ENCODE results near the gene ADGRL1.
A peak's percentile ranks its signal among the peaks of the same experiment; 100 is the strongest.
"Not testable (repeated sequence)": the region's sequence is repeated elsewhere in the genome, so short reads cannot be mapped to it uniquely, and the experiment has no call there.

The ADGRL1 gene

DNA sequence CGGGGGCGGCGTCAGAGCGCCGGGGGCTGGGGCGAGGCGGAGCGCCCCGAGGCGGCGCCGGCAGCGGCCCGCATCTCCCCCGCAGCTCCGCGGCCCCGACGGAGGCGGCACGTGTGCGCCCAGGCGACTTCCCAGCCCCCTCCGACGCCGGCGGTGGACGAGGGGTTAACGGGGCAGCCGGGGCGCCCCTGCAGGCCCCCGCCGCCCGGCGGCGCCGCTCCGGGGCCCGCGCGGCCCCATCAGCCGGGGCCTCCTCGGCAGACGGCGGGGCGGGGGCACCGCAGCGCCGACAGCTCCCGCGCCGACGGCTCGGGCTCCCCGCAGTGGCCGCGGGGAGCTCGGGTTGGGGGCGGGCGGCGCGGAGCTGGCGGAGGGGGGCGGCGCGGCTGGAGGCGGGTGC, 339 bp upstream of the ADGRL1 start:
- H3K9me3 ChIP-seq (ENCODE audit: insufficient read depth, low read length); H3K4me1 ChIP-seq (ENCODE audit: insufficient read depth, insufficient read length); DNase-seq (ENCODE audit: low read depth, low spot score); H3K36me3 ChIP-seq (ENCODE audit: insufficient read depth, insufficient read length, low read length): not testable (repeated sequence)
- Histone ChIP-seq H3K27me3 (ENCODE audit: insufficient read depth, insufficient read length) (peaks cover 13% of the 10 kb centered on the region), H3K4me3 (ENCODE audit: insufficient read length, low read depth) (peak overlapping the region; percentile 82), H3K9ac (ENCODE audit: insufficient read length, low read depth) (peak overlapping the region; percentile 79)

DNA sequence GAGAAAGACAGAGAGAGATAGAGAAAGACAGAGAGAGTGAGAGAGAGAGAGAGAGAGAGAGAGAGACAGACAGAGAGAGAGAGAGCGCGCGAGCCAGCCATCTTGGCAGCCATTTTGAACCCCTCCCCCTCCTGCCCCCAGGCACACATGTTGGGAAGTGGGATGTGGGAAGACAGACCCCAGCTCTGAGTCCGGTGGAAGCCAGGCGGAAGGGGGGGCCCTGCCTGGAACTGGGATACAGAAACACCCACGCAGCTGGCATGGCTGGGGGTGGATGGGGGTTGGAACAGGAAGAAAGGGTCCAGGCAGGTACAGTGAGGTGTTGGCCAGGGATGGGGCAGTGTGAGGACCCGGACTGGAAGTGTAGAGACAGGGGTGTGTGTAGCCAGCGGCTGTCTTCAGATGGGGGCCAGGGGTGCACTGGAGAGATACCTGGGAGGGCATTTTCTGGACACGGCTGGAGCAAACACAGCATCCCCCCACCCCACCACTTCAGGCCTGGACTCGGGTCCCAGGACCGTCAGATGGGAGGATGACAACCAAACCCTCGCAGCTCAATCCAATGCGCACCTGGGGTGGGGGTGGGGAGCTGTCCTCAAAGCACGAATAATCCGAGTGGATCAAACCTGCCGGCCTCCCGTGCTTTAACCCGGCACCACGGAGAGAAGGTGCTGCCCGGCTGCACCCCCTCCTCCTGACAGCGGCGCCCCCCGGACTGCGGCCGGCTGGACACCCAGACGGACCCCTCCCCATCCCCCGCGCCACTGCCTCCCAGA, 1.1 kb downstream of the ADGRL1 start:
- peak overlapping the region; percentile 79 for H3K9ac ChIP-seq (ENCODE audit: insufficient read length, low read depth)
- DNase-seq (ENCODE audit: low read depth, low spot score); H3K9me3 ChIP-seq (ENCODE audit: insufficient read depth, low read length); H3K4me1 ChIP-seq (ENCODE audit: insufficient read depth, insufficient read length); H3K27me3 ChIP-seq (ENCODE audit: insufficient read depth, insufficient read length); H3K36me3 ChIP-seq (ENCODE audit: insufficient read depth, insufficient read length, low read length): not testable (repeated sequence)
- peak overlapping the region; percentile 82 for H3K4me3 ChIP-seq (ENCODE audit: insufficient read length, low read depth)
- peak; percentile 78 for TF ChIP-seq YY1 (IDR thresholded peaks at IDR 0.05; ENCODE audit: insufficient read depth, insufficient read length)

DNA sequence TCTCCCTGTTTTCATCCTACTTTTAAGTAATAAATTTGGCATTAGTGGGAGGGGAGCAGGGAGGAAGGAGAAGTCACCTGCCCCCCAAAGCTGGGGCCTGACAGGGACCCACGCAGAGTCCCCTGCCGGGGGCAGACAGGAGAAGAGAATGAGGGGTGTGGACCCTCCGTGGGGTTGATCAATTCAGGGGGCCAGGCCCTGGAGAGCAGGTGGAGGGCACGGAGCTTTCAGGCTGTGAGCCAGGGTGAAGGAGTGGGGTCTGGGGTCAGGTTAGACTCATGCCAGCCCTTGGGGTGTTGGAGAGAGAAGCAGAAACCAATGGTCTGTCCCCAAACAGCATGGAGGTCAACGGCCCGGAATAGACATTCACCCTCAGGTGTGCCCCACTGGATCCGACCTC, 1.8 kb downstream of the ADGRL1 start:
- peak overlapping the region; percentile 82 for H3K4me3 ChIP-seq (ENCODE audit: insufficient read length, low read depth)
- DNase-seq (ENCODE audit: low read depth, low spot score); H3K36me3 ChIP-seq (ENCODE audit: insufficient read depth, insufficient read length, low read length); H3K4me1 ChIP-seq (ENCODE audit: insufficient read depth, insufficient read length); H3K9me3 ChIP-seq (ENCODE audit: insufficient read depth, low read length); H3K27me3 ChIP-seq (ENCODE audit: insufficient read depth, insufficient read length): not testable (repeated sequence)
- peak overlapping the region; percentile 79 for H3K9ac ChIP-seq (ENCODE audit: insufficient read length, low read depth)

DNA sequence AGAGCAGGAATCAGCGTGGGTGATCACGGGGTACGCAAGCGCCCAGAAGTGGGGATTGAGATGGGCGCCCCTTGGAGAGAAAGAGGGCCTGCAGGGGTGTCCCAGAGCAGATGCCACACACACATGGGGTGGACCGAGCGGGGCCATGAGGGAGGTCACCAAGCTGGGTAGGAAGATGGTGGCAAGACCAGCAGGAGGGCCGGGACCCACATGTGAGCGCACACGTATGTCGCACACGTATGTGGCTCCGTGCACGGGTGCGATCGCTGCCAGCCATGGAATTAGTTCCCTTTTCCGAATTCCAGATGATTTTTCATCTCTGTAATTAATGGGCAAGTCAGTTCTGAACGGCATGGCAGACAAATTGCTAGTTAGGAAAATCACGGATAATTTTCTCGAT, 2.2 kb downstream of the ADGRL1 start:
- DNase-seq (ENCODE audit: low read depth, low spot score), result not testable (repeated sequence)

DNA sequence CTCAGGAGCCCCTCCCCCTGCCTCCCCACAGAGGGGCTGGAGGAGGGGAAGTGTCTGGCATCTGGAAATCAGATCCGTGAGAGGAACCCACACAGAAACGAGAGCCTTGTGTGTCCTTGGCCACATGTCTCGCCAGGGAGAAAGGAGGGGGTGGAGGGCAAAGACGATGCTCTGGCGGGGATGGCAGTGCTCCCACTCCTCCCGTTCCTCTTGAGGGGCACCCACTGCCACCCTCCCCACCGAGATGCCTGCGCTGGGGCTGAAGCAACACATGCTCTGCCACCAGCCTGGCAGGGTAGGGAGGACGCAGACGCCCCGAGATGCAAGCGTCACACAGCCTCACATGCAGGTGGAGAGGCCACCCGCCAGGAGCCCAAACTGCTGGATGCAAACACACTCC, 2.8 kb downstream of the ADGRL1 start:
- TF ChIP-seq YY1 (IDR thresholded peaks at IDR 0.05; ENCODE audit: insufficient read depth, insufficient read length) (no peak), ZNF274 (IDR thresholded peaks at IDR 0.05; ENCODE audit: low read depth, low read length) (no peak), SUZ12 (IDR thresholded peaks at IDR 0.05; ENCODE audit: extremely low read depth, insufficient read depth, insufficient read length) (no peak)
- H3K9me3 ChIP-seq (ENCODE audit: insufficient read depth, low read length), result no peaks in the 10 kb centered on the region
- no peaks in the 10 kb centered on the region for H3K27me3 ChIP-seq (ENCODE audit: insufficient read depth, insufficient read length)
- H3K4me3 ChIP-seq (ENCODE audit: insufficient read length, low read depth), result no peak overlapping the region
- H3K36me3 ChIP-seq (ENCODE audit: insufficient read depth, insufficient read length, low read length), result no peaks in the 10 kb centered on the region
- no peak for DNase-seq (ENCODE audit: low read depth, low spot score)
- H3K9ac ChIP-seq (ENCODE audit: insufficient read length, low read depth), result no peak overlapping the region
- peaks cover 7% of the 10 kb centered on the region for H3K4me1 ChIP-seq (ENCODE audit: insufficient read depth, insufficient read length)

More for the DNA sequence above, 2.2 kb downstream of the ADGRL1 start:
- not testable (repeated sequence) for H3K9ac ChIP-seq (ENCODE audit: insufficient read length, low read depth); H3K9me3 ChIP-seq (ENCODE audit: insufficient read depth, low read length); H3K36me3 ChIP-seq (ENCODE audit: insufficient read depth, insufficient read length, low read length); H3K4me3 ChIP-seq (ENCODE audit: insufficient read length, low read depth); H3K27me3 ChIP-seq (ENCODE audit: insufficient read depth, insufficient read length); H3K4me1 ChIP-seq (ENCODE audit: insufficient read depth, insufficient read length)

DNA sequence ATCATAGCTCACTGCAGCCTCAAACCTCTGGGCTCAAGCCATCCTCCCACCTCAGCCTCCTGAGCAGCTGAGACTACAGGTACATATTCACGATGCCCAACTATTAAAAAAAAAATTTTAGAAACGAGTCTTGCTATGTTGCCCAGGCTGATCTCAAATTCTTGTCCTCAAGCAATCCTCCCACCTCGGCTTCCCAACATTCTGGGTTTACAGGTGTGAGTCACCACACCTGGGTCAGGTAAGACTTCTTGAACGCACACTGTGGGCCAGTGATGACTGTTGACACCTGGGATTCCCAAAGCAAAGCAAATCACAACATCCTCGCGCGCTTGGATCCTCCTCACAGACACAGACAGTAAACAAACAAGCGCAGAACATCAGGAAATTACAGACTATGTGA, 4.5 kb downstream of the ADGRL1 start:
- not testable (repeated sequence) for H3K4me1 ChIP-seq (ENCODE audit: insufficient read depth, insufficient read length); H3K27me3 ChIP-seq (ENCODE audit: insufficient read depth, insufficient read length); H3K36me3 ChIP-seq (ENCODE audit: insufficient read depth, insufficient read length, low read length); H3K4me3 ChIP-seq (ENCODE audit: insufficient read length, low read depth); H3K9me3 ChIP-seq (ENCODE audit: insufficient read depth, low read length); DNase-seq (ENCODE audit: low read depth, low spot score); H3K9ac ChIP-seq (ENCODE audit: insufficient read length, low read depth)

DNA sequence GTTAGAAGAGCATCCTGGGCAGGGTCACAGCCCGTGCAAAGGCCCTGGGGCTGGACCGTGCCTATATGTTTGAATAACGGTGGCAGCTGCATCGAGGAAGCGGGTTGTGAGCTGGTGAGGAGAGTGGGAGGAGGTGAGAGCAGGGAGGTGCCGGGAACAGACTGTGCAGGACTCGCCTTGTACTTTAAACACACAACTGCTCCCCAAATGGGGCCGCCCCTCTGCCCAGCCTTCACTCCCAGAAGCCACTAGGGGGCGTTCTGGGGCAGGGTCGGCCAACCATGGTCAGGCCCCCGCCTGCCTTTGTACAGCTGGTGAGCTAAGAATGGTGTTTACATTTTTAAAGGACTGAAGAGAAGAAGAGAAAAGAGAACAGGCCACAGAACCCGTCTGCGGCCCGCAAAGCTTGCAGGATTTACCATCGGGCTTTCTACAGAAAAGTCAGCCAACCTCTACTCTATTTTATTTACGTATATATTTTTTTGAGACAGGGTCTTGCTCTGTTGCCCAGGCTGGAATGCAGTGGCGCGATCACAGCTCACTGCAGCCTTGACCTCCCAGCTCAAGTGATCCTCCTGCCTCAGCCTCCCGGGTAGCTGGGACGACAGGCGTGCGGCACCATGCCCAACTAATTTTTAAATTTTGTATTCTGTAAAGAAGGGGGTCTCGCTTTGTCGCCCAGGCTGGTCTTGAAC, 5.7 kb downstream of the ADGRL1 start:
- DNase-seq (ENCODE audit: low read depth, low spot score); H3K27me3 ChIP-seq (ENCODE audit: insufficient read depth, insufficient read length); H3K4me3 ChIP-seq (ENCODE audit: insufficient read length, low read depth): not testable (repeated sequence)

More for the DNA sequence above, 5.7 kb downstream of the ADGRL1 start:
- peaks cover 11% of the 10 kb centered on the region for H3K4me1 ChIP-seq (ENCODE audit: insufficient read depth, insufficient read length)
- H3K36me3 ChIP-seq (ENCODE audit: insufficient read depth, insufficient read length, low read length); H3K9me3 ChIP-seq (ENCODE audit: insufficient read depth, low read length); H3K9ac ChIP-seq (ENCODE audit: insufficient read length, low read depth): not testable (repeated sequence)

Data from NT2/D1 (cell line).